Mucosa of gallbladder (tissue), 1 donor: ENCODE results near the gene CACNA1F. TPM values are rescaled to one million over a fixed set of nuclear protein-coding genes. Genes with fewer than 3 reads are reported as not detected.
"Not testable (repeated sequence)": the region's sequence is repeated elsewhere in the genome, so short reads cannot be mapped to it uniquely, and the experiment has no call there.

Experiments
- DNase-seq: peaks from one replicate; pipeline ENCODE4 v3.0.0-alpha.2; 2020; ENCODE audit warnings: low spot score
- total RNA-seq: library from RNA; stranded (reverse); gene quantifications from one replicate; pipeline ENCODE4 v1.2.1, GENCODE V29; 2021
- donor health status: DM: no; HTN: no; CAD: no.

CACNA1F gene
- total RNA-seq, 1 donor from 2014 or later, result 0.20 TPM

DNA sequence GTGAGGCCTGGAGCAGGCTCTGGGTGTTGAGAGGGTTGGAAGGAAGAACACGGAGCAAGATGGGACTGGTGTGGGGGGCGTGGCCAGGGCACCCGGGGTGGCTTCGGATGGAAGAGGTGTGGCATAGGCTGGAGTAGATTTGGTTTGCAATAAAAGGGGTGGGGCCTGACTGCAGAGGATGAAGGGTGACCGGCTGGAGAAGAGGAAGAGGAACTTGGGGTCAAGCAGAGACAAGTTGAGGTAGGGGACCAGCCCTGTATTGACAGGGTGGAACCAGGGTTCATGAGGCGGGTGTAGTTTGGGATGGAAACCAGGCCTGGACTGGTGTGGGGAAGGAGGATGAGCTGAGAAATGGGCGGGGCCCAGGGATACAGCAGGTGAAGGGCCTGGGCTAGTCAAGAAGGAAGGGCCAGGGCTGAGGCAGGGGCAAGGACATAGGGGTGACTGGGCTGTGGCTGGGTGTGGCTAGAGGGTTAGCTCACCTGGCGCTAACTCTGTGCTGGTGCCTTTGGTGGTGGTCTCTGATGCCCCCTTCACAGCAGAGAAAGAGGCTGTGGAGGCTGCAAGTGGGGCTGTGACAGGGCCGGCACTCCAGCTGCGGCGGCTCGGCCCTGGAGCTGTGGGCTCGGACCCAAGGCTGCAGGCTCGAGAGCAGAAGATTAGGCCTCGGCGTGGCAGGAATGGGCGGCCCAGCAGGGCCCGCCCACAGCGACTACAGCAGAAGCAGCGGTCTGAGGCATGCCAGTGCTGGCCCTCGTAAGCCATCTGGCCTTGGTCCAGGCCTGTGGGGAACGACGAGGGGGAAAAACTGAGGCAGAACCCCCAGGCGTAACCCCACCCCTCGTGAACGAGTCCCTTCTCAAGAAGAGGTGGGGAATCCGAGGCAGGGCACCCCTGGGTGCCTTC, 56.5 kb downstream of the CACNA1F start:
- no peak for DNase-seq

DNA sequence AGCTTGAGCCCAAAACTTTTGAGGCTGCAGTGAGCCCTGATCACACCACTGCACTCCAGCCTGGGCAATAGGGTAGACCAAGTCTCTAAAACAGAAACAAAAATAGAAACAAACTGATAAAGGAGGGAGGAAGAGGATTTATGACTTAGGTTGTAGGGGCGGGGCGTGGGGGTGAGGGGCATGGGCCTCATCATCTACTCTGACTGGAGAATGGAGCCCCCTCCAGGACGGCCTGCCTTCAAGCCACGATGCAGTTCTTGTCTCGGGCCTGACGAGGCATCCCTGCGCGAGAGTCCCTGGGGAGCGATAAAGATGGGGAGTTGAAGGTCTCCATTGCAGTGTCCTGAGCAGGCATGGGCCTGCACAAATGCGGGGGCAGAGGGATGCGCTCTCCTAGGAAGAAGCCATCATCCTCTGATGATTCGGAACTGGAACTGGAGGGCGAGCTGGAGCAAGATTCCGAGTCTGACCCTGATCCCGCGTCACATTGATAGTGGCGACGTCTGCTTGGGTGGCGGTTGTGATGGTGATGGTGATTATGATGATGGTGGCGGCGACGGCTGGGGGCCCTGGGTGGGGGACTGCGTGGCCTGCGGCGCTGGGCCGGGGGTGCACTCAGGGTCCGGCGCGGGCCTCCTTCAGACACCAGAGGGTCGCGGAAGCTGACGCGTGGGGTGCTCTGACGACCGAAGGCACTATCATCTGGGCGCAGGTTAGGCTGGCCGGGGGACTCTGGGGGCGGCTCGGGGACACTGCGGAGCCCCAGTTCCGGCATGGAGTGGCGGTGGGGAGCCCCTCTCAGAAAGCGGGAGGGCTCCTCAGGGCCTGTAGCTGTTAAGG, 57.5 kb downstream of the CACNA1F start:
- no peak for DNase-seq

DNA sequence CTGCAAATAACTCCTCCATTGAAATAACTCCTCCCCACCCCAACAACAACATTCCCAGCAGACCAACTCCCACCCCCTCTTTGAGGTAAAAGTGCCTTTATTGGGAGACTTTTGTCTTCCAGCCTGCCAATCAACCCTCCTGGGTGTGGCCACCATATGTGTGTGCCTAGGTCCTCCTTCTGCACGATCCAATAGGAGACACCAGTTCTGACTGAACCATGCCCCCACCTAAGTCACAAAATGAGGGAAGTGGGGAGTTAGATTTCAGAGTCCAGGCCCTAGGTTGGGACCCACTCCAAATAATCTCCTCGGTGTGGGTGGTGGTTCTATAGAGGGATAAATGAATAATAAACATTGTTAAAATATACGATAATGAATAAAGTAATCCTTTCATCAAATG, 58.4 kb downstream of the CACNA1F start:
- no peak for DNase-seq

DNA sequence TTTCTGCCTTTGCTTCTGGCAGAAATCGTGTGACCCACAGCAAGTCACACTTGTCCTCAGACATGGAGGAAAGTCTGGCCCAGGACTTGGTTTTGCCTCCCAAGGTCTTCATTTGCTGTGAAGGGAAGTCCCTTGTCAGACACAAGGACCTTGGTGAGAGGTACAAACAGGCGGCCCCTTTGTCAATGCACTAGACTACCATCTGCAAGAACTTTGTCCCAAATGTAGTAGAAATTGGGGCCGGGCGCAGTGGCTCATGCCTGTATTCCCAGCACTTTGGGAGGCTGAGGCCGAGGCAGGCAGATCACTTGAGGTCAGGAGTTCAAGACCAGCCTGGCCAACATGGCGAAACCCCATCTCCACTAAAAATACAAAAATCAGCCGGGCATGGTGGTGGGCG, 59.6 kb downstream of the CACNA1F start:
- DNase-seq, result not testable (repeated sequence)

DNA sequence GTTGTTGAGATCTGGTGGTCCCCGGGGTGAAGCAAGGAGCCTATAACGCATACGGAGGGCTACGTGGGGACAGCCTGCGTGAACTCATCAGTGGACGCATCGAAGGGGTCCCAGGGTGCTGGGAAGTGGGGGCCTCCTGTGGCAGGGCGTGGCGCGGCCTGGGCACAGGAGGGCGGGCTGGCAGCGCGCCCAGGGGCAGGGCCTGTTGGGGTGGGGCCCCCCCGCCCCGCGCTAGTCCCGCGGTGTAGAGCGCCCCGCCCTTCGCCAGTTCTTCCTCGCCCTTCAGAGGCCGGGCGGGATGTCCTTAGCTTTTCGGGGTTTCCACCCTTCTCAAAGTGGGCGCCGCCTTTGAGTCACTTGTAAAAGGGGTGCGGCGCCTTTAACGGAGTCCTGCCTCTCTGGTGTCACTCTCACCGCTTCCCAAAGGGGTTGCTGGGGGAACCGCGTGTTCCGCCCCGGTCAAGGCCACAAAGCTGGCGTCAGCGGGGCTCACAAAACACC, 60.8 kb downstream of the CACNA1F start:
- peak; percentile 58 for DNase-seq

DNA sequence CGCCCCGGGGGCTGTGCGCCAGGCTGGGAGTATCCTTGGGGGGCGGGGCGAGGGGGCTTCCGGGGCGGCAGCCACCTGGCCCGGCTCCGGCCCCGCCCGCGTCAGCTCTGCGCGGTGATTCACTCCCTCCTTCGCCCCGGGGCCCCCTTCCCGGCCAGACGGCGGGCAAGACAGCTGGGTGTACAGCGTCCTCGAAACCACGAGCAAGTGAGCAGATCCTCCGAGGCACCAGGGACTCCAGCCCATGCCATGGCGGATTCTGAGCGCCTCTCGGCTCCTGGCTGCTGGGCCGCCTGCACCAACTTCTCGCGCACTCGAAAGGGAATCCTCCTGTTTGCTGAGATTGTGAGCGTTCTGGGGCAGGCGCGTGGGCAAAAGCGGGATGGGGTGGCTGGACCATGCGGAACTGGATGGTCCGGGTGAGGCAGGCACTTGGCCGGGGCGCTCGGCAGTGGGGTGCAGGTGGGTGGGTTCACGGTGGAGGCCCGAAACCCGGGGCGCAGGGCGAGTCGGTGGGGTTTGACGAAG, 61.3 kb downstream of the CACNA1F start, which contains the start of gene PLP2:
PLP2 (plus strand) TSS at position 147 of the 528 bp plus-strand sequence; CDS start at position 250, 103 bp downstream.
- DNase-seq, result no peak

DNA sequence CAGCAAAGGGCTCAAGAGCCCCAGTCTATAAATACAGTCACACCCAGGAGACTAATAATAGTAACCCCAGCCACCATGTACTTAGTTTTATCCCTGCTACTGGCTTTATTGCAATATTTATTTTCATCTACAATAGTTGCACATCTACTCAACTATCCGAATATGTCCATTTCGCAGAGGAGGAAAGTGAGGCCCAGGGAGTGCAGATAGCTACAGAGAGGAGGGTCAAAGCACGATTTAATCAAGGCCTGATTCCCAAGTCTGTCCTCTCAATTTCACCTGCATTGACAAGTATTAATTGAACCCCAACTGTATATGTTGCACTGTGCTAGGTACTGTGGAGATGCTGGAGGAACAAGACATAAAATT, 65.4 kb downstream of the CACNA1F start:
- no peak for DNase-seq

DNA sequence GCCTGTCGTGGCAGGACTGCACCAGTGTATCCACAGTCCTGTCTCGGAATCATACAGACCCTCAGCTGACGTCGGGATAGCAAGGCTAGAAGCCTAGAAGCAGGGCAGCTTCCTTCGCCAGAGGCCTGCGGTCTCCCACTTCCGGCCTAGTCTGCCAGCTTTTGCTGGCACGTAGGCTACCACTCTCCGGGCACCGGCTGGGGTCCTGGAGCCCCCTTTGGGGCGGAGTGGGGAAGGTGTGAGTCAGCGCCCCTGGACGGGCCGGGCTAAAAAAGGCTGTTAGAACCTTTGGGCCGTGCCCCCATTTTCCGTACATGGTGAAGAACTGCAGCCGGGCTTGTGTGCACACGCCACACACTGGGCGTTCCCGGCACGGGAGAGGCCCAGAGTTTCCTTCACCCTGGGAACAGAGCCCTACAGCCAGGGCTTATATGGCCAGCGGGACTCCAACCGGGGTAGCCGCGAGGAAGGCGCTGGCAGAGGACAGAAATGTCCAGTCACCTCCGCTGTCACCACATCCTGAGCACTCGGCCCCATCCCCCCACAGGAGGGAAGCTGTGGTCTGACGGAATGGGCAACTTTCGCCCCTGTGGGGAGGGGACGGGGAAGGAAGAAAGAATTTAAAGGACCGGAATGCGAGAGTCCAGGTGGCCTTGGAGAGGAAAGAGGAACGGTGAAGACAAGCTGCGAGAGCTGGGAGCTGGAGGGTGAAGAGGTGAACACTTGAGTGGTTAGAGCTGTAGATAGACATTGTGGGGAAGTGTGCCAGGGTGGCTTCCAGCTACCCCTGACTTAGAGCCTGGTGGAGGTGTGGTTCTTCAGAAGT, 66.0 kb downstream of the CACNA1F start:
- peak; percentile 55 for DNase-seq

DNA sequence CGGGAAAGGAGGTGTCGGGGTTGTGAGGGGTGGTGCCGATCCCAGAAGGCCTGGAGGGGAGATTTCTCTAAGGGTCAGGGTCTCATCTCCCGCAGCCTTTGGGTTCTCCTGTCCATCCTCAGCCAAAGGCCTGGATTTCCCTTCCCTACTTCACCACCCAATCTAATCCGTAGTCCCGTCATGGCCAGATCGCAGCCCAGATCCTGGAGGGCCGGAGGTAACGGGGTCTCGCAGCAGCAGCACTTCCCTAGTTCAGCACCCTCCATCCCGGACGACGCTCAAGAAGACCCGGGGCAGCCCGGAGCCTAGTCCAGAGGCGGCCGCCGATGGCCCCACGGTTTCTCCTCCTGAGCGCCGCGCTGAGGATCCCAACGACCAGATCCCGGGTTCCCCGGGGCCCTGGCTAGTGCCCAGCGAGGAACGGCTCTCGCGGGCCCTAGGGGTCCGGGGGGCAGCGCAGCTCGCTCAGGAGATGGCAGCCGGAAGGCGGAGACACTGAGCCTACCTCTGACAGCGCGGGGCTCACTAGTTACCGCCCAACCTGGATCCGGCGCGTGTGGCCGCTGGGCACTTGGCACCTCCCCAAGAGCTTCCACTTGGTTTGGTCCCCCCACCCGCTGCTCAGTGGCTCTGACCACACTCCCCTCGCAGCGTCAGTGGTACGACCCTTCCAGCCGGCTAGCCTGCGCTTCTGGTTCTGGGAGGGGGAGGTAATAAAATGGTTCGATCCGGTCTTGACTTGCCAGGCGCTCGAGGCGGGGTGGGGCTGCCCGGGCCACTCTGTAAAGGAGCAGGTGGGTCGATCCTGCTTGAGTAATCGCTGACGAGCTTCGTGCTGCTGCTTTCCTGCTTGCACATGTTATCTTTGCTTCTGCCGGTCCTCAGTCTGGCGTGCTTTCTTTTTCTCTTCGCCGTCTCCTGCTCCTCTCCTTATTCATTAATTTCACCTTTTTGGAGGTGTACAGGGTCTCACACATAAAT, 66.9 kb downstream of the CACNA1F start:
- DNase-seq, result peak; percentile 87

DNA sequence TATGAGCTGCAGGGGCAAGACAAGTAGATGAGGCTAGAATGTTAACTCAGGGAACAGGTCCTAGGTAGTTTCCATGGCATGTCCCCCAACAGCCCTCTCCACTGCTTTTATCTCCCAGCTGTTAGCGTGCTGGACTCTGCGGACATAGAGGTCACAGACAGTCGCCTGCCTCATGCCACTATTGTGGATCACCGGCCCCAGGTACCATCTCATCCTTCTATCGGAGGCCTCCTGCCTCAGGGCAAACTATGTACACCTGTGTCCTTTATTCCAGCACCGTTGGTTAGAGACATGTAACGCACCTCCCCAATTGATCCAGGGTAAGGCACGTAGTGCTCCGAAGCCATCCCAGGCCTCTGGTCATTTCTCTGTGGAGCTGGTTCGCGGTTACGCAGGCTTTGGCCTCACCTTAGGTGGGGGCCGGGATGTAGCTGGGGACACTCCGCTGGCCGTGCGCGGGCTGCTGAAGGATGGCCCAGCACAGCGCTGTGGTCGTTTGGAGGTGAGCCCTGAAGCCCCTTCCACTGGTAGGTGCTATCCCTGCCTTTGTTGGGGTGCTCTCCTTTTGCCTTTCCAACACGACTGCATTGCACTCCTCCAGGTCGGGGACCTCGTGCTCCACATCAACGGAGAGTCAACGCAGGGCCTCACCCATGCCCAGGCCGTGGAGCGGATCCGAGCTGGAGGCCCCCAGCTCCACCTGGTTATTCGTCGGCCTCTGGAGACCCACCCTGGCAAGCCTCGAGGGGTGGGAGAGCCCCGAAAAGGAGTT, 68.4 kb downstream of the CACNA1F start:
- DNase-seq, result no peak

DNA sequence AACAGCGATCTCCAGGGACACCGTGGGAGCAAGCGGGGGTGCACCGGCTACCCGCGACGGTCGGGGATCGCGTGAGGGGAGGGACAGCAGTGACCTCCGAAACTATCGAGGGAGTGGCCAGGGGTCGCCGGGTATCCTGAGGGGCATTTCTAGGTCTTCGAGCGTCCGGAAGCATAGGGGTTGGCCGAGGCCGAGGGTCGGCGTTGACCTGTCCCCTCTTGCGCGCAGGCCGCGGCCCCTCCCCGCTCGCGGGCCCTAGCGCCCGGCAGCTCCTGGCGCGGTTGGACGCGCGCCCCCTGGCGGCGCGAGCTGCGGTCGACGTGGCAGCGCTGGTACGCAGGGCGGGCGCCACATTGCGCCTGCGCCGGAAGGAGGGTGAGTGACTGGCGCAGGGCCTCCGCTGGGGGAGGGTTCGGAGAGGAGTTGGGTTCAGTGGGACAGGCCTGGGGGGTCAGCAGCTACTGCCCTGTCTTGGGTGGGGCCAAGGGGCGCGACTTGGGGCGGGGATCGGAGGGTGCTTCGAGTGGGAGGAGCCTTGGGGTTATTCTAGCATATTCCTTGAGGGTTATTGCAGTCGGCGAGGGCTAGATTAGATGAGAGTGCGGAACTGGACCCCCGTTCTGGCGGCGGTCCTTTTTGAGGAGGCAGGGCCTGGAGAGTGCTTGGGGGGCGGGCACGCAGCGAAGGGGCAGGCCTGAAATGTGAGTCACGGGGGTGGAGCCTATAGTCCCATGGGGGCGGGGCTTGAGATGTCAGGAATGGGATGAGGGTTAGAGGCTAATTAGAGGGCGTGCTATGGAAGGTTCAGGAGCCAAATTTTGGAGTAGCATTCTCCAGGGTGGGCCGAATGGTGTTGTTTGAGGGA, 69.4 kb downstream of the CACNA1F start:
- peak; percentile 85 for DNase-seq

DNA sequence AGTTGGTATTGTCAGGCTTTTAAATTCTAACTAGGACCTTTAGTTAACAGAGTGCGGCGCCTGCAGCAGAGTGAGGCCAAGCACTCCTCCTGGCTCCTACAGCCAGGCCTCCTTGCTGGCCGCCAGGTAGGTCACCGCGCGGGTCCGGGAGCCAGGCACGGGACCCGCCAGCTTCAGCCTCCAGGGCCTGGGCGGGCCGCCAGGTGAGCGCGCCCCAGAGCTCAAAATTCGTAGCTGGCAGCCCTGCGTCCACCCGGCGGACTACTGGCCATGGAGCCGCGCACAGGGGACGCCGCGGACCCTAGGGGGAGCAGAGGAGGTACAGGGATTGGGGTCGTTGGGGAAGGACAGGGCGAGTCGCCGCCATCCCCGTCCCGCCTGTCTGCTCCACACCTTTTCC, 70.5 kb downstream of the CACNA1F start, which contains the start of gene MAGIX:
MAGIX (plus strand) TSS at position 139 of the 400 bp plus-strand sequence; CDS start at position 271, 132 bp downstream.
- no peak for DNase-seq

DNA sequence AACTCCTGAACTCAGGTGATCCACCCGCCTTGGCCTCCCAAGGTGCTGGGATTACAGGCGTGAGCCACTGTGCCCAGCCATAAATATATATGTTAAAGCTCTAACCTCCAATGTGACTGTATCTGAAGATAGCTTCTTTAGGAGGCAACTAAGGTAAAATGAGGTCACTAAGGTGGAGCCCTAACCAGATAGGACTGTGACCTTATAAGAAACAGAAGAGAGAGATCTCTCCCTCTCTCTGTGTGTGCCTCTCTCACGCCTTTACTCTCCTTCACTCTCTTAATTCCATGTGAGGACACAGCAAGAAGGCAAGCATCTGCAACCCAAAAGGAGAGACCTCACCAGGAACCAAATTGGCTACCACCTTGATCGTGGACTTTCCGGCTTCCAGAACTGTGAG, 71.5 kb downstream of the CACNA1F start:
- no peak for DNase-seq

DNA sequence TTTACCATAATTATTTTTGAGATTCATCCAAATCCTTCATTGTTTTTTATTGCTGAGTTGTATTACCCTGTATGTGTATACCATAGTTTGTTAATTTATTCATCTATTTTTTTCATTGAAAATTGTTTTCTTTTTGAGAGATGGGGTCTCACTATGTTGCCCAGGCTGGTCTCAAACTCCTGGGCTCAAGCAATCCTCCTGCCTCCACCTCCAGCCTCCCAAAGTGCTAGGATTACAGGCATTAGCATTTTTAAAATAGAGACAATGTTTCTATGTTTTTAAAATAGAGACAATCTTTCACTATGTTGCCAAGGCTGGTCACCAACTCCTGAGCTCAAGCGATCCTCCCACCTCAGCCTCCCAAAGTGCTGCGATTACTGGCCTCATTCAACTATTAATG, 72.2 kb downstream of the CACNA1F start:
- DNase-seq, result no peak

DNA sequence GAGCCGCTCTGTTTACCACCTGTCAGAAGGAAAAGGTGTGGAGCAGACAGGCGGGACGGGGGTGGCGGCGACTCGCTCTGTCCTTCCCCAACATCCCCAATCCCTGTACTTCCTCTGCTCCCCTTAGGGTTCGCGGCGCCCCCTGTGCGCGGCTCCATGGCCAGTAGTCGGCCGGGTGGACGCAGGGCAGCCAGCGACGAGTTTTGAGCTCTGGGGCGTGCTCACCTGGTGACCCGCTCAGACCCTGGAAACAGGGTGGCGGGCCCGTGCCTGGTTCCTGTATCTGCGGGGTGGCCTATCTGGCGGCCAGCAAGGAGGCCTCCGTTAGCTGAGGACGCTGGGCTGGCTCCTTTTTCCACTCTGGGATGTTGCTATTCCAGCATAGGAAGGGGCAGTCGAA, 75.9 kb downstream of the CACNA1F start:
- no peak for DNase-seq

DNA sequence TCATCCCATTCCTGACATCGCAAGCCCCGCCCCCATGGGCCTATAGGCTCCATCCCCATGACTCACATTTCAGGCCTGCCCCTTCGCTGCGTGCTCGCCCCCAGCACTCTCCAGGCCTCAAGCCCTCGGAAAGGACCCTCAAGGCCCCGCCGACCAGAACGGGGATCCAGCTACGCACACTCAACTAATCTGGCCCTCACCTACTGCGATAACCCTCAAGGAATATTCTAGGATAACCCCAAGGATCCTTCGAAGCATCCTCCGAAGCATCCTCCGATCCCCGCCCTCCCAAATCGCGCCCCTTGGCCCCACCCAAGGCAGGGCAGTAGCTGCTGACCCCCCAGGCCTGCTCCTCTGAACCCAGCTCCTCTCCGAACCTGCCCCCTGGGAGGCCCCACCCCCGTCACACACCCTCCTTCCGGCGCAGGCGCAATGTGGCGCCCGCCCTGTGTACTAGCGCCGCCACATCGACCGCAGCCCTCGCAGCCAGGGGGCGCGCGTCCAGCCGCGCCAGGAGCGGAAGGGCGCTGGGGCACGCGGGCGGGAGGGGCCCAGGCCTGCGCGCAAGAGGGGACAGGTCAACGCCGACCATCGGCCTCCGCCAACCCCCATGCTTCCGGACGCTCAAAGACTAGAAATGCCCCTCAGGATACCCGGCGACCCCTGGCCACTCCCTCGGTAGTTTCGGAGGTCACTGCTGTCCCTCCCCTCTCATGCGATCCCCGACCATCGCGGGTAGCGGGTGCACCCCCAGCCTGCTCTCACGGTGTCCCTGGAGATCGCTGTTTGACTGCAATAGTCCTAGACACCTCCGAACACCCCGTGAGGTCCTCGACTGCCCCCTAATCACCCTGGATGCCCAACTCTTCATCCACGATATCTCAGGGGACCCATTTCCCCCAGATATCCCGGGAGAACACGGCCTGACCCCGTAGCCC, 77.0 kb downstream of the CACNA1F start:
- DNase-seq, result peak; percentile 88
